OCI-LY1 (cell line): ENCODE data around the gene CACNA2D3.

Source experiments
- H2AFZ ChIP-seq: fragments of 200-600 bp; sonication (generic), shearing (Covaris generic); 2 replicates; pipeline ENCODE4 v1.6.0; 2014; ENCODE audit warnings: antibody characterized with exemption, mild to moderate bottlenecking, low read length
- H3F3A ChIP-seq: fragments of 200-600 bp; sonication (generic), shearing (Covaris generic); 2 replicates; pipeline ENCODE4 v1.6.0; 2014; ENCODE audit warnings: mild to moderate bottlenecking, antibody characterized with exemption, low read length, moderate library complexity; ENCODE audit not compliant: insufficient read depth
- H3K27ac ChIP-seq: fragments of 200-600 bp; sonication (generic); 2 replicates; pipeline ENCODE4 v1.5.1; 2014; ENCODE audit warnings: low read length, mixed run types, mild to moderate bottlenecking, low read depth; ENCODE audit not compliant: poor library complexity, severe bottlenecking
- H3K27me3 ChIP-seq: fragments of 200-600 bp; sonication (generic); 2 replicates; pipeline ENCODE4 v1.6.0; 2014; ENCODE audit warnings: antibody characterized with exemption, mild to moderate bottlenecking, low read length, moderate library complexity; ENCODE audit not compliant: insufficient read depth
- H3K36me3 ChIP-seq: fragments of 200-600 bp; sonication (generic); 2 replicates; pipeline ENCODE4 v1.6.1; 2014; ENCODE audit warnings: mild to moderate bottlenecking, antibody characterized with exemption, low read length, moderate library complexity, mixed read lengths; ENCODE audit not compliant: insufficient read depth
- H3K4me1 ChIP-seq: fragments of 200-600 bp; sonication (generic); 2 replicates; pipeline ENCODE4 v1.5.1; 2014; ENCODE audit warnings: mild to moderate bottlenecking, low read length, moderate library complexity; ENCODE audit not compliant: insufficient read depth, severe bottlenecking
- H3K4me2 ChIP-seq: fragments of 200-600 bp; sonication (generic), shearing (Covaris generic); 2 replicates; pipeline ENCODE4 v1.6.1; 2014; ENCODE audit warnings: low read length
- H3K4me3 ChIP-seq: fragments of 200-600 bp; sonication (generic); 2 replicates; pipeline ENCODE4 v1.5.1; 2014; ENCODE audit warnings: low read length, low read depth, mild to moderate bottlenecking, mixed read lengths; ENCODE audit not compliant: poor library complexity, severe bottlenecking
- H3K79me2 ChIP-seq: fragments of 200-600 bp; shearing (Covaris generic); 2 replicates; pipeline ENCODE4 v1.6.1; 2016; ENCODE audit warnings: mixed run types, low read length, mixed read lengths; ENCODE audit not compliant: insufficient read depth
- H3K9ac ChIP-seq: fragments of 200-600 bp; sonication (generic), shearing (Covaris generic); 2 replicates; pipeline ENCODE4 v1.6.1; 2014; ENCODE audit warnings: mild to moderate bottlenecking, low read length, mixed read lengths
- H3K9me2 ChIP-seq: fragments of 200-600 bp; sonication (generic), shearing (Covaris generic); 2 replicates; pipeline ENCODE4 v1.6.1; 2014; ENCODE audit warnings: low read depth, mild to moderate bottlenecking, low read length, mixed read lengths
- H3K9me3 ChIP-seq: fragments of 200-600 bp; shearing (Covaris generic); 2 replicates; pipeline ENCODE4 v1.6.1; 2014; ENCODE audit warnings: low read length, mixed read lengths
- H4K20me1 ChIP-seq: fragments of 200-600 bp; sonication (generic), shearing (Covaris generic); 2 replicates; pipeline ENCODE4 v1.6.0; 2016; ENCODE audit warnings: mild to moderate bottlenecking, low read length; ENCODE audit not compliant: insufficient read depth
- CTCF ChIP-seq: fragments of 200-600 bp; sonication (generic), shearing (Covaris generic); IDR thresholded peaks from 2 replicates; pipeline ENCODE4 v1.5.1; 2017; ENCODE audit warnings: mild to moderate bottlenecking, antibody characterized with exemption, low read length, moderate library complexity, mixed read lengths
- EZH2 ChIP-seq: fragments of 200-600 bp; sonication (generic), shearing (Covaris generic); IDR thresholded peaks from 2 replicates; pipeline ENCODE4 v1.8.0; 2017; ENCODE audit warnings: borderline replicate concordance, mixed run types, mild to moderate bottlenecking, antibody characterized with exemption, low read length, moderate library complexity, mixed read lengths

The CACNA2D3 gene

GRCh38 chr3:54132685-54133084 lies 10.3 kb downstream of the CACNA2D3 start:
- Histone ChIP-seq H4K20me1 (no peaks in the 10 kb centered on the region), H3K27me3 (no peaks in the 10 kb centered on the region), H3K79me2 (no peaks in the 10 kb centered on the region), H3K4me1 (no peaks in the 10 kb centered on the region), H3K9me3 (no peaks in the 10 kb centered on the region), H3K4me2 (no peak overlapping the region), H3K36me3 (no peaks in the 10 kb centered on the region), H3K4me3 (no peak overlapping the region), H3K9me2 (no peaks in the 10 kb centered on the region), H3F3A (no peaks in the 10 kb centered on the region), H3K9ac (no peak overlapping the region), H2AFZ (no peak overlapping the region), H3K27ac (no peak overlapping the region)
- TF ChIP-seq CTCF (no peak), EZH2 (no peak)

- Histone ChIP-seq H3K9ac (no peak overlapping the region), H3K4me2 (no peak overlapping the region), H3K9me2 (no peaks in the 10 kb centered on the region), H3K79me2 (no peaks in the 10 kb centered on the region), H3K4me1 (no peaks in the 10 kb centered on the region), H3K36me3 (no peaks in the 10 kb centered on the region), H3K27me3 (no peaks in the 10 kb centered on the region), H3K27ac (no peak overlapping the region), H3K4me3 (no peak overlapping the region), H3K9me3 (no peaks in the 10 kb centered on the region), H3F3A (no peaks in the 10 kb centered on the region), H4K20me1 (no peaks in the 10 kb centered on the region), H2AFZ (no peak overlapping the region)
- TF ChIP-seq EZH2 (no peak), CTCF (no peak)
Observed at GRCh38 chr3:54133196-54133595, 10.8 kb downstream of the CACNA2D3 start.

GRCh38 chr3:54134155-54134554 lies 11.8 kb downstream of the CACNA2D3 start:
- H3K79me2 ChIP-seq = no peaks in the 10 kb centered on the region
- H3K4me3 ChIP-seq = no peak overlapping the region
- no peak overlapping the region for H2AFZ ChIP-seq
- no peaks in the 10 kb centered on the region for H4K20me1 ChIP-seq
- no peaks in the 10 kb centered on the region for H3K27me3 ChIP-seq
- H3F3A ChIP-seq = no peaks in the 10 kb centered on the region
- H3K36me3 ChIP-seq = no peaks in the 10 kb centered on the region
- no peaks in the 10 kb centered on the region for H3K4me1 ChIP-seq
- H3K27ac ChIP-seq = no peak overlapping the region
- no peak overlapping the region for H3K4me2 ChIP-seq
- no peak overlapping the region for H3K9ac ChIP-seq
- H3K9me2 ChIP-seq = no peaks in the 10 kb centered on the region
- no peaks in the 10 kb centered on the region for H3K9me3 ChIP-seq
- TF ChIP-seq CTCF = no peak
- no peak for TF ChIP-seq EZH2
